ENCODE data around the gene ZNF496.
"Not testable (repeated sequence)": the region's sequence is repeated elsewhere in the genome, so short reads cannot be mapped to it uniquely, and the experiment has no call there.

ZNF496 gene

GRCh38 chr1:247291833-247292561, 39.7 kb downstream of the ZNF496 start:
- DNase-seq (ENCODE audit: low read depth): no peak

- DNase-seq (ENCODE audit: low read depth): no peak
These were observed 40.5 kb downstream of the ZNF496 start for GRCh38 chr1:247291161-247291560.

GRCh38 chr1:247290576-247290975, 41.1 kb downstream of the ZNF496 start:
- no peak for DNase-seq (ENCODE audit: low read depth)

- DNase-seq (ENCODE audit: low read depth): not testable (repeated sequence)
These were observed 42.3 kb downstream of the ZNF496 start for GRCh38 chr1:247289274-247289892.

GRCh38 chr1:247288341-247288740, 43.3 kb downstream of the ZNF496 start:
- no peak for DNase-seq (ENCODE audit: low read depth)

DNA sequence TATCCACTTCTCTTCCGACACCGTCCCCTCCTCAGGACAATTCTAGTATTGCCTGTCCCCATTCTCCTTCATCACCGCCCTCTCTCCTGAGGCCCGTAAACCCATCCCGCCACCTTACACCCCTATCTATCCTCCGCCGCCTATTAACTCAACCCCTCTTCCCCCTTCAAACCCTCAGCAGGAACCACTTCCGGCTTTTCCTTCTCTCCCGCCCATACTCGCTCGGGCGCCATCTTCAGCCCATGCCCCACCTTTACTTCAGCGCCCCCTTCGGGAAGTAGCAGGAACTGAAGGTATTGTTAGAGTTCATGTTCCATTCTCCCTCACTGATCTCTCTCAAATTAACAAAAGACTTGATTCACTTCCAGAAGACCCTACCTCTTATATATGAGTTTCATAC, 44.2 kb downstream of the ZNF496 start:
- DNase-seq (ENCODE audit: low read depth): no peak

- DNase-seq (ENCODE audit: low read depth): no peak
These were observed 45.5 kb downstream of the ZNF496 start for GRCh38 chr1:247286134-247286670.

- DNase-seq (ENCODE audit: low read depth): no peak
These were observed 50.6 kb downstream of the ZNF496 start for GRCh38 chr1:247281001-247281574.

GRCh38 chr1:247277191-247277590, 54.5 kb downstream of the ZNF496 start:
- no peak for DNase-seq (ENCODE audit: low read depth)

- DNase-seq (ENCODE audit: low read depth): no peak
These were observed 56.9 kb downstream of the ZNF496 start for GRCh38 chr1:247274605-247275256.

- no peak for DNase-seq (ENCODE audit: low read depth)
These were observed 58.7 kb downstream of the ZNF496 start for GRCh38 chr1:247273013-247273412.

- DNase-seq (ENCODE audit: low read depth): no peak
These were observed 61.7 kb downstream of the ZNF496 start for GRCh38 chr1:247270003-247270402.

- no peak for DNase-seq (ENCODE audit: low read depth)
These were observed 62.5 kb downstream of the ZNF496 start for GRCh38 chr1:247269133-247269532.

GRCh38 chr1:247268390-247269045, 63.1 kb downstream of the ZNF496 start:
- DNase-seq (ENCODE audit: low read depth): no peak

- DNase-seq (ENCODE audit: low read depth): peak; percentile 23
These were observed 65.6 kb downstream of the ZNF496 start for GRCh38 chr1:247266053-247266452.

GRCh38 chr1:247255772-247256171, 75.9 kb downstream of the ZNF496 start, which contains the start of gene VN1R5:
Gene VN1R5 (plus strand): TSS chr1:247256072.
- DNase-seq (ENCODE audit: low read depth): not testable (repeated sequence)

DNA sequence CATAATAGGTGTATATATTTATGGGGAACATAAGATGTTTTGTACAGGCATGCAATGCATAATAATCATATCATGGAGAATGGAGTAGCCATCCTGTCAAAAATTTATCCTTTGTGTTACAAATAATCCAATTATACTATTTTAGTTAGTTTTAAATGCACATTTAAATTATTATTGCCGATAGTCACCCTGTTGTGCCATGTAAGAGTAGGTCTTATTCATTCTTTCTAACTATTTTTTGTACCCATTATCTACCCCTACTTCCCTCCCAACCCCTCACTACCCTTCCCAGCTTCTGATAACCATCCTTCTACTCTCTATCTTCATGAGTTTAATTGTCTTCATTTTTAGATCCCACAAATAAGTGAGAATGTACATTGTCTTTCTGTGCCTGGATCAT, 84.1 kb downstream of the ZNF496 start:
- DNase-seq (ENCODE audit: low read depth): no peak
